ENCODE data around the gene DPF3.

Gene DPF3

DNA sequence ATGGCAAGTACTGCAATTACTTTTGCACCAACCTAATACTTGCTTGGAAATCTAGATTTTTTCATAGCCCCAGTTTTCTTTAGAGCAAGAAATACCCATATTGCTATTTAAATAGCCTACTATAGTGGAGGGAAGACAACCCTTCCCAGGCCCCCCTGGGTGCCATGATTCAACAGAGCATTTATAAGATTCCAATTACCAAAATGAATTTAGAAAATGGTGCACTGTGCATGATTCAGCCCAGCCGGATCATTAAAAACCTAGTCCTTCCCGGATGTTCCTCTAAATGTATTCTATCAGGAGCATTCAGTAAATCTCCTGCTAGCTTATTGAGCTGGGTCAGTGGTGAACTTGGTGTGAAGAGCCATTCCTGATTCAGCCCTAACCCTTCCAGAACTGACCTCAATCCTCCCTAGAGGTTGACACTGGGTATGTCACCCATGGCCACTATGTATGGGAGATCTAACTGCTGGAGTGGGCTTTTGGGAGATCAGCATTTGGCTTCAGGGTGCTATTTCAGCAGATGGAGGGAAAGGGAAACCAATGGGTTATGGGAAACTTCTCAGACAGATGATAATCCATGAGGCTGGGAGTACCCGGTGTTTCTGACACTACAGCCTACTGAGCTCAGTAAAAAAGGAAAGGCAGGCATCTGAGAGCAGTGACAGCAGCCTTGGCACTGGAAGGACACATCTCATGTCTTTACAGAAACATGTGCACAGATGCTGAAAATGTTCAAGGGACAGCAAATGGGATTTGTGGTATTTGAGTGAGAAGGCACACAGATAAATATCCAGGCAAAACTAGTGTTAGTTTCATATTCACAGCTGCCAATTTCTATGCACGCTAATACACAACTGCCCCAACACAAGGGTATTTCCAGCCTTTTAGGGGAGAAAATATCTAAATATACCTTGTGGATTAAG, 258.9 kb downstream of the DPF3 start:
- DNase-seq = no peak

DNA sequence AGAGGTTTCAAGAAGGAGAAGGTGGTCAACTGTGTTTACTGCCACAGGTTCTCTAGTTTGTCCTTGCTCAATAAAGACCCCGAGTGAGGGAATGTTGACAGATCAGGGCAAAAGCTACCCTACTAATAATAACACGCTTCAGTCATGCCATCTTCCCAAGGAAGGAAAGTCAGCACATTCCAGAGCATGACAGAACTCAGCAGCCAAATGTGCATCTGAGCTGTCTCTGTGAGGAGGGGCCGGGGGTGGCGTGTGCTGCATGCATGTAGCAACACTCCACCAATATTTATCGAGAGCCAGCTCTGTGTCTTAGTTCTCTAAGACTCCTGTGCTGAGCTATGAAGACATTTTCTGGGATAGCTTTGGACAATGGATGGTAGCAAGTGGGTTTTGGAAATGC, 260.4 kb downstream of the DPF3 start:
- DNase-seq = no peak

DNA sequence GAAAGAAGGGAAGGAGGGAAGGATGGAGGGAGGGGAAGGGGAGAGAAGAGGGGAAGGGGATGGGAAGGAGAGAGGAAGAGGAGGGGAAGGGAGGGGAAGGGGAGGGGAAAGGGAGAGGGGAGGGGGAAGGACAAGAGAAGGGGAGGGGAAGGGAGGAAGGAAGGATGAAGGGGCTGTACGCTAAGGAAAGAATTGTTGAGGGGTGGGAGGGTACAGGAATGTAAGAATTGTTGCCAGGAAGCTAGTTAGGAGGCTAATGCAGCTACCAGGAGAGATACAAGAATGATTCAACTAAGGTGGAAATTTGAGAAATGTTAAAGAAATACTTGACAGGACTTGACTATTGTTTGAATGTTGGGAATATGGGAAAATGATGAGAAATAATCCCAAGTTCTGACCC, 261.2 kb downstream of the DPF3 start:
- no peak for DNase-seq

DNA sequence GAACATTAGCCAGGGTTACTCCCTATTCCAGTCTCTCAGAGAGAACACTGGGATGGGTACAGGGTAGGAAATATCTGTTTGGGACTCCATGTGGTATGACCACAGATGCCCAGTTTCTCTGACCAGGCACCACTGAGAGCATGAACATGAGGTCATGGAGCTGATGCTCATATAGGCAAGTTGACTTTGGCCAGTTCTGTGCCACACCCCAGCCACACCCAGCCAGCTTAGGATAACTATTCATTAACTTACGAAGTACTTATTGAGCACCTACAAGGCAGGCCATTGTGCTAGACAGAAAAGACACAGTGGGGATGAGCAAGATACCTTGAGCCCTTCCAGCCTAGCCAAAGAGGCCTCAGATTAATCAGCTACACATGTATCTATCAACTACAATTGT, 262.5 kb downstream of the DPF3 start:
- DNase-seq = no peak

DNA sequence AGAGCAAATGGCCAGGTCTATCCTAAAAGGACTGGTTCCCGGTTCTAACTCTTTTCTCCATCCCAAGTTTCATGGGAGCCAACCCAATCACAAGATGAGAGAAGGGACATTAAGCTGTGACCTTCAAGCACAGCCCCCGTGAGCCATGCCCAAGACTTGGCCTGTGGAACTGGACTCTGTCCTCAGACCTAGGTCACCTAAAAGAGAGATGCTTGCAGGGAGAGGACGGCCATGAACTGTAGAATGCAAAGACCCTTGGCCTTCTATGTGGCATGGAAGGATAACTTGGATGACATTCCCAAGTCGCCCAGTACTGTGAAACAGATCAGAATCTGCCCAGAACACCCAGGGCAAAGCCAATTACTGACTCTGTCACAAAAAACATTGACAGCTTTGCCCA, 263.5 kb downstream of the DPF3 start:
- no peak for DNase-seq

DNA sequence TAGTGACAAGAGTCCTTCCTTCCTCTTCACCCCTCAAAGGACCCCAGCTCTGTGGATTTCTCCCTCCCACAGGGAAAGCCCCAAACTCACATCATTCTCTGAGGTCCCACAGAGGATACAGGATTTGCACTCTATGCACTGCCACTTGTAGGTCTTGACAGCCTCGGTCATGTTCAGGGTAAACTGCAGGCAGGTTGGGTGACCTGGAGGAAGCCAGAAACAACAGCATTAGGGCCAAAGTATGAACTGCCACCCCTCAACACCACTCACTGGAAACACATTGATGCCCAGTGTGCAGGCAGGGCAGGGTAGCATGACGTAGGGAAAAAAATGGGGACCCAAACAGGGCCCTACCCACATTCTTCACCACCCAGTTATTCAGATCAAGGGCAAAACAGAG, 264.4 kb downstream of the DPF3 start:
- DNase-seq = no peak

DNA sequence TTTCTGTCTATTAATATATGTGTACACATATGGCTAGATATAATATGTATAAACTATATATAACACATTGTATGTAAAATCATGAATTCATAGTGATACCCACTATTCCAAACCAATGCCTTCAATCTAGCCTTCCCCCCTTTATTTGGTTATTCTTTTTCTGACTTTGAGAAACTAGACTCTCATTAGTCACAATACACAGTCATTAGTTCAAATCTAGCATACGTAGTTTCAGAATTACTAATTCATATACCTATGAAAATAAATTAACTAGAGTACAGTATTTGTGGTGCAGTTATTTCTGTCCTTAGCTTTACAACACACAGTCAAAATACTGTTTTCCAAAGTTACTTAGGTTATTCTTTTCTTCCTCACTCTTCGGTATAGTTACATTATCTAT, 268.2 kb downstream of the DPF3 start:
- DNase-seq = no peak

DNA sequence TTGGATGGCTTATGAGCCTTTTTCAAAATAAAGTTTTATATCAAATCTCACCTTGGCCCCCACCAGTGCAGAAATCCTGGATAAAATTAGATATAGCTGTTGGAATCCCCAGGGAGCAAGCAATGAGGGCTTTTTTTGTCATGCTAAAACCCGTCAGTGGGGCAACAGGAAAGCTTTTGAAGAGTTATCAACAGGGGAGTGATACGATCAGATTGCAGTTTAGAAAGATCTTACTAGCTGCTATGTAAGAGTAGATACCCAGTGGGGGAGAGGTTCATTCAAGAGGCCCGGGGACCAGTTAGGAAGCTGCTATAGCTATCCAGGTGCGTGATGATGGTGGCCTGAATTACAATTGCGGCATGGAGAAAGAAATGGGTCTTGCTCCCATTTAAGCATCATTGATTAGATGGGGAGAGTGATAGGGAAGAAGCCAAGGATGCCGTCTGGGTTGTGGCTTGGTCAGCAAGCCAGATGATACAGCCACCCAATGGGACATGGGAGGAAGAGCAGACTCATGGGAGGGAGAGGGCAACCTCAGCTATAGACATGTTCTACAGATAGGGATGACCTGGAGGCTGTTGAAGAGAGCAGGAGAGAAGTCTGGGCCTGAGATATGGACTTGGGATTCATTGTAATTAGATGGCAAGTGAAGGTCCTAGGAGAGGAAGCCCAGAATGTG, 272.4 kb downstream of the DPF3 start:
- no peak for DNase-seq

DNA sequence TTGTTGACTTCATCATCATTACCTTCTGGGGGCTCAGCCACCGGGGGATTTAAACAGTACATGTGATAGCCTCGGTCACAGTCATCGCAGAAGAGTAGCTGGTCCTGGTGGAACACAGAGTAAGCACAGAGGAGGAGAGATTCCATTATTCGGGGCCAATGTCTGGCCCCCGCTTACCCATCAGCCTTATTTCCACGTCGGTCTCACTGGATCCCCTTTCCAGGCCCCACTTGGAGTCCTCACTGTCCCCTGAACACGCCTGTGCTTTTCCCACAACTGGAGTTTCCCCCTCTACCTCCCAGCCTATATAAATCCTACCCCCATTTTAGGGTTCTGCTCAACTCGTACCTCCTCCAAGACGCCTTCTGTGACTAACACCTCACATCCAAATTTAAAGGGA, 274.0 kb downstream of the DPF3 start:
- no peak for DNase-seq

DNA sequence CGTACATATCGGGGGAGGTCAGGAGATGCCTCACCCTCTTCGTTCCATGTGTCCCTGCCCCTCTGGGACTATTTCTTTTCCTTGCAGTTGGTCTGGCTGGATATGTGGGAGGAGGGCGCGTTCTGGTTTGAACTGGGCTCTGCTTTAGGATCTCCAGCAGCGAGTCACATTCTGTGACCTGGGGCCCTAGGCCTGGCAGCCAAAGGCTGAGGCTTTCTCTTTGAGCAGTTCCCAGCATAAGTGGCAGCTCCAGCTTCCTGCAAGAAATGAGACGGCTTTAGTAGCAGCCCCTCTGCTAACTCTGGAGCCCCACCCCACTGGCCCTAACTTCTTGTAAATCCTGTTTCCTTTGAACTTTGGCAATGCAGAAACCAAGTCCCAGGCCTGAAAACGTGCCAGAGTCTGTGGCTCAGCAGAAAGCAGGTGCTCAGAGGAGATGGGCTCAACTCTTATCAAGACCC, 274.8 kb downstream of the DPF3 start:
- no peak for DNase-seq

DNA sequence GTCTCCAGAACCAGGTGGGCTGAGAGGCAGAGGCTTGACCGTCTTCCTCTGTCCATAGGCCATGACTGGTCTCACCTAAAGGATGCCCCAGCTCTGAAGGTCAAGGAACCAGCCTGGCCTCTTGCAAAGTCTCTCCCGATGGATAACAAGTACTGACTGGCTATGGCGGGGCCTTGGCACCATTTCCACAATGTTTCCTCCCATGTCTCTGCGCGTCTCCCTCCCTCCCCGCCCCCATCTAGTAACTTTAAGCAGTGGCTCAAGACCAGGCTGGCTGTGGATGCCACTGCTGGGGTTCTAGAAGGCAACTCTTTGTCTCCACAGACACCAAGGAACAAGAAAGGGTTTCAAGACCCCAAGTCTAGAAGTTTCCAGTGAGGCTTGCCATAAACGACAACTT, 275.5 kb downstream of the DPF3 start:
- no peak for DNase-seq

DNA sequence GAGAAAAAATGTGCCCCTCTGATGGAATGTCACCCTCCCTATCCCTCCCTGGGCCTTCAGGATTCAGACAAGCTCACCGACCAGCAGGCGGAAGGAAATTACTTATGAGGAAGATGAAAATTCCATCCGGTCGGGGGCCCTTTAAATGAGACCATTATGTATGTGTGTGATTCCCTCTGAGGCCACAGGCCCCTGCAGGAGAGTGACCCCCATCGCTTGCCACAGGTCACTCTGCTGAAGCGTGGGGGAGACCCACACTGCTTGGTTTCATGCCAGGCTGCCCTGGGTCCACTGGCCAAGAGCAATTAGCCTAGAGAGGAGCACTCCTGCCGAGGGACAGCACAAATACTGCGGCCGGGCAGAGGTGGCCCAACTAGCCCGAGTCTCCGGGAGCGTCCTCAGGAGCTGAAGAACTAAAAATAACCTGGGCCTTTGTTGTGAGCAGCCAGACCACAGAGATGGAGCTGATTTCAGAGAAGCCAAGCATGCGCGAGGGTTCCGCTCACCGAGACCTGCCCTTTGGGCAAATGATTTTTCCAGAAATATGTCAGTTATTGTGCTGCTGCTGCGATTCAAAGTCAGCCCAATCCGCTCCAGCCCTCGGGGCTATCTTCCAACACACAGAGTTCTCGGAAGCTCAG, 276.4 kb downstream of the DPF3 start:
- no peak for DNase-seq

DNA sequence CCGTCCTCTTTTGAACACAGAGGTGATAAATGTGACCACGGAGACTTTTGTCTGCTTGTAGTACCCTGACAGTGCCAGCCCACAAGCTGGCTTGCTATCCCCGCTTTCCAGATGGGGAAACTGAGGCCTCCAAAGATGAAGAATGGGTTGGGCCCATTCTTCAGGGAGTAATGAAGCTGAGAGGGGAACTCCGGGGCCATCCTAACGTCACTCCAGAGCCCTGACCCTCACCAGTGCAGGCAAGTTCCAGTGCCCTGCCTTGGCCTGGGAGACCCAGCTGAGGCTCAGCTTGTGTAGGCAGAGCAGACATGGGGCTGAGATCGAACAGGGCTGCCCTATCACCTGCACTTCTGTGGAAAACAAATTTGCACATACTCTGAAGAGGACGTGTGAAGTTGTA, 277.1 kb downstream of the DPF3 start:
- DNase-seq = no peak

DNA sequence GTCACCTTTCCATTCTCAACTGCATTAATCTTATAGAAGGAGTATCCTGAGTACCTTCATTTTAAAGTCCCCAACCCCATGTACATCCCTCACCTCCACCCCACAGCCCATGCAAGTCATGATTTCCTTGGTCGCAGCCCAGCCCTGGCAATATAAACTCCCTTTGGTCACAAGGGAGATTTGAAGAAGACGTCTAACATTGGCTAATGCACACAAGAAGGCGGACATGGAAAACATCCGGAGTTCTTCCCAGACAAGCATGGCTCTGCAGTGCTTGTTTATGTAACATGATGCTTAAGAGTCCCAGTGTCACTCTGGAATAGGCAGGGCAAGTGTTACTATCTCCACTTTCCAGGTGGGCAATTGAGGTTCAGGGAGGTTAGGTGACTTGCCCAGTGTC, 277.6 kb downstream of the DPF3 start:
- no peak for DNase-seq

DNA sequence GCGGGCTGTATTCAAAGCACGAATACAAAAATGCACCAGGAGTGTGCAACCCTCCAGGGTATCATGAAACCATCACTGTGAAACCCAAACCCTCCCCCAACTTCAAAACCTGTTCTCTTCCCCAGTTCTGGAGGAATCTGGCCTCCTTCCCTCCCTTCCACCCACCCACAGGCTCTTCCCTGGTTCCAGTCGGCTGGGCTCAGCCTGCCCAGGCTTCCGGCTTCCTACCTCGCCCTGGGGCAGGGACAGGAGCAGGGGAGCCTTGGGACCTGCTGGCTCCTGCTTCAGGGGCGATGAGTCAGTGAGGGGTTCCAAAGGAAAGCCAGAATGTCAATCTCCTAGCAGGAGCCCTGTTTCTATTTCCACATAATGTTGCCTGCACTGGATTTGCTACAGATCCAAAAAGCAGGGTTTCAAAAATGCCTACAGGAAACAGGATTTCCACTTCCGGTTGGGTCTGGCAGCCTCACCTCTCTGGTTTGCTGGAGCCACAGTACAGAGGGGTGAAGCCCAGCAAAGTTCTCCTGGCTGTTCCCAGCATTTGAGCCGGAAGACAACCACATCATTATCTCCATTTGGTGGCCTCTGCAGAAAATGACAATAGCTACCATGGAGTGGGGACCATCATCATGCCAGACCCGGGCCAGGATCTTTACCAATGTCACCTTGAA, 278.3 kb downstream of the DPF3 start:
- DNase-seq = no peak

DNA sequence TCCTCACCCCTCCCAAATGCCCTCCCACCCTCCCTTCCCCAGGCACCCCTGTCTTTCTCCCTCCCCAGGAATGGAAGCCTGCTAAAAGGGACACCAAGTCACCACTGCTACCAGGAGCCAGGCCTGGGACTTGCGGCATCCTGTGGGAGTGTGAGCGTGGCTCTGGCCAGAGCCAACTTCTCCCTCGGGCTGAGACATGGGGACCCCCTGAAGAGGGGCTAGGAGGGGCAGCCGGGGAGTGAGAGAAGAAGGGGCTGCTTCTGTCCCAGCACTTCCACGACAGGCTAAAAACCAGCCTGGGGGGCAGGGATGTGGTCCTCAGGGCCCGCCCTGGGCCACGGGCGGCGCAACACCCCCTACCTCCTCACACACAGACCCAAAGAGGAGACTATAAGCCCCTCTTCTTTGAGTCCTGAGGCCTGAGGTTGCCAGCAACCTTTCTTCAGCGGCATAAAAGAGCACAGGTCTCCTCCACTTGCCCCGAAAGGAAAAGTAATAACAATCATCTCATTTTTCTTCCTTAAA, 278.9 kb downstream of the DPF3 start:
- no peak for DNase-seq

DNA sequence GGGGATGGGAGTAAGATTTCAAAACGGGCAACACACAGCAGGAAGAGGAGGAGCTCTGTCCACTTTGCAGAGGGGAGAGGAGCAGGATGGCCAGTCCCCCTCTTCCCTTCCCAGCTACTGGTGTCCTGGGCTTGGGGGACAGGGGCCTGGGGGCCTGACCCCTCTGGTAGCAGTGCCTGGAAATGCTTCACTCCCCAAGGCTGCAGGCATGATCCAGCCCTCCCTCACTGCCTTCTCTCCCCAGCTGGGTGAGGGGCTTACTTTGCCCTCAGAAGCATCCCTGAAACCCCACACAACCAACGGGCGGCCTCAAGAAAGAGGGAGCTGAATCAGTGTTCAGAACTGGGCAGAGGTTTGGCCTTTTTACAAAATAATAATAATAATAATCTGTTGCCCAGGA, 279.5 kb downstream of the DPF3 start:
- no peak for DNase-seq

DNA sequence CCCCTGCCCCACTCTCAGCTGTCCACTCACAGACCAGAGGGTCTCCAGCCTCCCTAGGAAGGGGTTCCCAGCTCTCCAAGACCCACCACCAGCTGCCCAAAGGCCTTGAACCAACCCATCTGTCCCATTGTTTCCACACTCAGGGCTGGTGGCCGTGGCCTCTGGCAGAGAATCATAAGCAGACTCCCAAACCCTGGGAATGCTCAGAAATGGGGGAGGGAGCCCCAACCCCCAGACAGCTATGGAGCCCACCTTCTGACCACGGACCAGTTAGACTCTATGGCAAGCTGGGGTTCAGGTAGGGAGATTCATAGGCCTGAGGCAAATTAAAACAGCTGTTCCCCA, 280.0 kb downstream of the DPF3 start:
- DNase-seq = no peak

DNA sequence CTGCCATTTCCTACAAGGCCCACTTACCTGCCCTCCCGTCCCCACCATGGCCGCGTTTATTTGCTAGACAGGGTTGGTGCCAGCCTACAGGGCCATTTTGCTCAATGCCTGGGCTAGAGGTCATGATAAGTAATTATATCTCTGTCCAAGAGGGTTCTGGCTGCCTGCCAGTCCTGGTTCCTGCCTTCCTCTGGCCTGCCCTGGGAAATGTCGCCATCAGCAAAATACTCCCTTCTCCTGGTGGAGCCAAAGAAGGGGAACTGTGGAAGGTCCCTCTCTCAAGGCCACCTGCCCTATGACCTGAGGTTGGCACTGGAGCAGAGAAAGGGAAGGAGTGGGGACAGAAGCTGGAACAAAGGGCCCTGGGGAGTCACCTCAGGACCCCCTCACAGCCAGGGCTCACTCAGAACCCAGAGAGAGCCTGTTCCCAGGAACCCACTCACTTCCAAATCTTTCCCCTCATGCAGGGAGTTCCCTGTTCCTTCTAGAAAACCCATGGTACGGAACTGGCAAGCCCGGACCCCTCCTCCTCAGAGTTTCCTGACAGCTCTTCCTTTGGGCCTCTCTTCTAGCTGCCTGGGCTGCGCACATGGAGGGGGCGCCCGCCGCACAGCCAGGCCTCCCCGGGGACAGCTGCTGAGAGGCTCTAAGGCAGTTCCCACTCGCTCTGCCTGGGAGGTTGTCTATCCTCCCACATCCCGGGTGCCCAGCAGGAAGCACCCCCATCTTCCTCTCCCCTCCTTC, 280.5 kb downstream of the DPF3 start:
- no peak for DNase-seq

DNA sequence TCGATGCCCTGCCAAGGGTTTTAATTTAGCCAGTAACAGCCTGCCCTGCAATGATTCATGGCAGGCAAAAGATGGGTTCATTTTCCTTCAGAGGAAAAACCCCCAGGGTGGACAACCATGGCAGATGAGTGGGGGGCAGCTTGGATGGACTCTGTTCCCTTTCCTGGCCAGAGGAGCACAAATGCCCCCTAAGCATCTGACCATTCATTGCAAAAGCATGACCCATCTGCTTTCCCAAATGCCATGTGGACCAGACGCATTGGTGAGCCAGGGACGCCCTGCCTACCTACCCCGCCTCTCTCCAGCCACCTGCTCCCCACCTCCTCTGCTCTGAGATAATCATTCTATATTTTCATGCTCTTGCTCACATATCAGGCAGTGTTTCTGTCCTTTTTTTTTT, 281.9 kb downstream of the DPF3 start:
- DNase-seq = no peak

DNA sequence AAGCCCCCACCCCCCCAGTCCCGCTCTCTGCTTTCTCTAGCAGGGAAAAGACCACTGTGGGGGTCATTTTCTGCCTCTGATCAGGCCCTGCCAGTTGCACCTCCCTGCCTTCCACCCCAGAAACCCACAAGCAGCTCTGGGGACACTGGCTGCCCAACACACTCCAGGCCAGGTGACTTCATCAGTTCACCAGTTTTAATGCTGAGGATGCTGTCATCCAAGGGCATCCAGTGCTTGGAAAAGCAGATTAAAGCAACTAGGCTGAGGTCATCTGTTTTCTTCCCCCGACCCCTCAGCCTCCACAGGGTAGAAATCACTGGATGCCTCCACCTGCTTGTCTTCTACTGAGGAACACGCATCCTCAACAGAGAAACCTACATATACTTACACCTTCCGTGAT, 282.4 kb downstream of the DPF3 start:
- no peak for DNase-seq

DNA sequence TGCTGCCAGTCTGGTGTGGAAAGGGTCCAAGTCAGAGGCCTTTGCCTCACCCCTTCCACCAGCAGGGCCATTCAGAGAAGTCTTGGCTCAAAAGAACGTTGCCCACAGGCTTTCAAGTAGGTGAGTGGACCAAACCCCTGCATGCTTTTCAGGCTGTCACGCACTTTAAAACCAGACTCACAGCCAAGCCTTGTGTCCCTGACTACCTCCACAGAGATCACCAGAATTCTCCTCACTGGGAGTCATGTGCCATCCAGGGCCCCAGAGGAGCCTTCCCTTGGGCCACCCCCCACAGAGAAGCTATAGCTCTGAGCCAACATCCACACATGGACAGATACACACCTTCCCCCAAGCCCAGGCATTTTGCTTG, 283.1 kb downstream of the DPF3 start:
- no peak for DNase-seq

Measured in NCI-H1436 (cell line).